SK-N-SH treated with all-trans-retinoic acid at 6 μM for 48 hours (cell line): ENCODE data around the gene SEMA3G.

ENCODE experiments used
- ATAC-seq: fragments of 200-7000 bp; cut with Tn5 transposase; 3 replicates; pipeline ENCODE4 v1.9.1; 2020; ENCODE audit warnings: mild to moderate bottlenecking, moderate library complexity
- BACH2 ChIP-seq: fragments of 250-450 bp; sonication (Bioruptor Pico); IDR thresholded peaks from 2 replicates; pipeline ENCODE4 v1.9.0; 2021; ENCODE audit warnings: mild to moderate bottlenecking, borderline replicate concordance
- GLIS3 ChIP-seq: fragments of 250-450 bp; sonication (Bioruptor Pico); IDR thresholded peaks from 2 replicates; pipeline ENCODE4 v1.5.0; 2020; ENCODE audit warnings: mild to moderate bottlenecking, moderate library complexity
- ISL1 ChIP-seq: fragments of 250-450 bp; sonication (Bioruptor Pico); IDR thresholded peaks from 2 replicates; pipeline ENCODE4 v2.1.2; 2022; ENCODE audit warnings: mild to moderate bottlenecking, moderate library complexity
- OSR1 ChIP-seq: fragments of 250-450 bp; sonication (Bioruptor Pico); IDR thresholded peaks from 2 replicates; pipeline ENCODE4 v1.8.0; 2022; ENCODE audit warnings: moderate library complexity, mild to moderate bottlenecking, inconsistent platforms
- PPARA ChIP-seq: fragments of 250-450 bp; sonication (Bioruptor Pico); IDR thresholded peaks from 2 replicates; pipeline ENCODE4 v1.5.0; 2020; ENCODE audit warnings: mild to moderate bottlenecking, borderline replicate concordance
- RARB ChIP-seq: fragments of 250-450 bp; sonication (Bioruptor Pico); IDR thresholded peaks from 2 replicates; pipeline ENCODE4 v1.8.0; 2021; ENCODE audit warnings: mild to moderate bottlenecking, moderate library complexity
- SNAI2 ChIP-seq: fragments of 250-450 bp; sonication (Bioruptor Pico); IDR thresholded peaks from 2 replicates; pipeline ENCODE4 v1.5.0; 2020; ENCODE audit warnings: mild to moderate bottlenecking, moderate library complexity
- TOX ChIP-seq: fragments of 250-450 bp; sonication (Bioruptor Pico); IDR thresholded peaks from 2 replicates; pipeline ENCODE4 v1.8.0; 2021; ENCODE audit warnings: mild to moderate bottlenecking, moderate library complexity, borderline replicate concordance
- ZC3H10 ChIP-seq: fragments of 250-450 bp; sonication (Bioruptor Pico); IDR thresholded peaks from 2 replicates; pipeline ENCODE4 v1.5.1; 2021; ENCODE audit warnings: mild to moderate bottlenecking, moderate library complexity
- ZFP30 ChIP-seq: fragments of 450-650 bp; formaldehyde crosslinking; IDR thresholded peaks from 2 replicates; pipeline ENCODE4 v1.5.0; 2022; ENCODE audit warnings: mild to moderate bottlenecking, moderate library complexity
- ZNF565 ChIP-seq: fragments of 450-650 bp; formaldehyde crosslinking; conservative IDR thresholded peaks from 2 replicates; pipeline ENCODE4 v1.5.0; 2020; ENCODE audit warnings: low read depth, mild to moderate bottlenecking, moderate library complexity
- ZNF70 ChIP-seq: fragments of 450-650 bp; formaldehyde crosslinking; IDR thresholded peaks from 2 replicates; pipeline ENCODE4 v1.5.0; 2020; ENCODE audit warnings: mild to moderate bottlenecking, moderate library complexity
- ZNF8 ChIP-seq: fragments of 450-650 bp; formaldehyde crosslinking; IDR thresholded peaks from 2 replicates; pipeline ENCODE4 v1.5.0; 2020; ENCODE audit warnings: mild to moderate bottlenecking, moderate library complexity
- TF ChIP-seq, protein P1 (sequence below): fragments of 250-450 bp; sonication (Bioruptor Pico); IDR thresholded peaks from 2 replicates; pipeline ENCODE4 v1.5.1; 2021; ENCODE audit warnings: mild to moderate bottlenecking, moderate library complexity
- TF ChIP-seq, protein P2 (sequence below): fragments of 250-450 bp; sonication (Bioruptor Pico); IDR thresholded peaks from 2 replicates; pipeline ENCODE4 v1.5.0; 2020; ENCODE audit warnings: mild to moderate bottlenecking, moderate library complexity
- TF ChIP-seq, protein P3 (sequence below): fragments of 250-450 bp; sonication (Bioruptor Pico); IDR thresholded peaks from 2 replicates; pipeline ENCODE4 v1.5.1; 2020; ENCODE audit warnings: low read depth, mild to moderate bottlenecking, moderate library complexity

SEMA3G gene

DNA sequence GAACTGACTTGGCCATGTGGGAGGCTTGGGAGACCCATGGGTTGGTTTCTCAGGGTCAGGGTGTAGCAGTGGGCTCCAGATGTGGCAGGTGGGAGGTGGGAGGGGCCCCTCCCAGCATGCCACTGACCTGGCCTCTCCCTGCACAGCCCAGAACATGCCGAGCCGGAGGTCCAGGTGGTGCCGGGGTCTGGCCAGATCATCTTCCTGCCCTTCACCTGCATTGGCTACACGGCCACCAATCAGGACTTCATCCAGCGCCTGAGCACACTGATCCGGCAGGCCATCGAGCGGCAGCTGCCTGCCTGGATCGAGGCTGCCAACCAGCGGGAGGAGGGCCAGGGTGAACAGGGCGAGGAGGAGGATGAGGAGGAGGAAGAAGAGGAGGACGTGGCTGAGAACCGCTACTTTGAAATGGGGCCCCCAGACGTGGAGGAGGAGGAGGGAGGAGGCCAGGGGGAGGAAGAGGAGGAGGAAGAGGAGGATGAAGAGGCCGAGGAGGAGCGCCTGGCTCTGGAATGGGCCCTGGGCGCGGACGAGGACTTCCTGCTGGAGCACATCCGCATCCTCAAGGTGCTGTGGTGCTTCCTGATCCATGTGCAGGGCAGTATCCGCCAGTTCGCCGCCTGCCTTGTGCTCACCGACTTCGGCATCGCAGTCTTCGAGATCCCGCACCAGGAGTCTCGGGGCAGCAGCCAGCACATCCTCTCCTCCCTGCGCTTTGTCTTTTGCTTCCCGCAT lies 42.3 kb upstream of the SEMA3G start:
- TF ChIP-seq, protein P1, sequence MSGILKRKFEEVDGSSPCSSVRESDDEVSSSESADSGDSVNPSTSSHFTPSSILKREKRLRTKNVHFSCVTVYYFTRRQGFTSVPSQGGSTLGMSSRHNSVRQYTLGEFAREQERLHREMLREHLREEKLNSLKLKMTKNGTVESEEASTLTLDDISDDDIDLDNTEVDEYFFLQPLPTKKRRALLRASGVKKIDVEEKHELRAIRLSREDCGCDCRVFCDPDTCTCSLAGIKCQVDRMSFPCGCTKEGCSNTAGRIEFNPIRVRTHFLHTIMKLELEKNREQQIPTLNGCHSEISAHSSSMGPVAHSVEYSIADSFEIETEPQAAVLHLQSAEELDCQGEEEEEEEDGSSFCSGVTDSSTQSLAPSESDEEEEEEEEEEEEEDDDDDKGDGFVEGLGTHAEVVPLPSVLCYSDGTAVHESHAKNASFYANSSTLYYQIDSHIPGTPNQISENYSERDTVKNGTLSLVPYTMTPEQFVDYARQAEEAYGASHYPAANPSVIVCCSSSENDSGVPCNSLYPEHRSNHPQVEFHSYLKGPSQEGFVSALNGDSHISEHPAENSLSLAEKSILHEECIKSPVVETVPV (CRISPR knock-in tag): no peak
- no peak for ATAC-seq

DNA sequence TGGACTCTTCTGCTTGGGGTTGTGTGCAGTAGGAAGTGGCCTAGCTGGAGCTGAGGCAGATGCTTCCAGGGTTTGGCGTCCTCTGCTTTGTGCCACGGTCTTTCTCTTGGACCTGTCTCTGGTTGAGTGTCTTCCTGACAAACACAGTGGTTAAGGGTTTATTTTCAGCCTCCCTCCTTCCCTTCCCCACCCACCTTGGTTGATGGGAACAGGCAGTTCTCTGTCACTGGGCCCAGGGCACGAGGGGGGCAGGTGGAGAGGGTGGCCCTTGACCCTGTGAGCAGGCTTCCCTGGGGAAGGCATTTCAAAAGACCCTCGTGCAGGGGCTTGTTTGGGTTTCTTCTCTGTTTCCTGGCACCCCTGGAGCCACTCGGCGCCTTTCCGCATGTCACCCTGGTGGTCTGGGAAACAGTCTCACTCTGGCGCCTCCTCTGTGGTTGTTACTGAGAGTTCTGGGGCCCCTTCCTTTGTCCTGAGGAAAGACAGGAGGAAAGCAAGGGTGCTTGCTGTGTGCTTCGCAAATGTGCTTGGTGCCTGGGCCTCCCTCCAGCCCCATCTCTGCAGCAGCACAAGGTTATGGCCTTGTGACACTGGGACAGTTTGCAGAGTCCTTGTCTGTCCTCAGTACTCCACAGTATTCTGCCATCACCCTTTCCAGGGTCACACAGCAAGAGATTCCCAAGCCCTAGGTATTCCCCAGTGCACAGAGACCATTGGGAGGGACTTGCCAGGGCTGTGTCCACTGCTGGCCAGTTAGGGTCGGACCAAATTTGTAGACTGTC lies 40.0 kb upstream of the SEMA3G start:
- TF ChIP-seq ZNF70 (CRISPR knock-in tag): no peak
- TF ChIP-seq, protein P2, sequence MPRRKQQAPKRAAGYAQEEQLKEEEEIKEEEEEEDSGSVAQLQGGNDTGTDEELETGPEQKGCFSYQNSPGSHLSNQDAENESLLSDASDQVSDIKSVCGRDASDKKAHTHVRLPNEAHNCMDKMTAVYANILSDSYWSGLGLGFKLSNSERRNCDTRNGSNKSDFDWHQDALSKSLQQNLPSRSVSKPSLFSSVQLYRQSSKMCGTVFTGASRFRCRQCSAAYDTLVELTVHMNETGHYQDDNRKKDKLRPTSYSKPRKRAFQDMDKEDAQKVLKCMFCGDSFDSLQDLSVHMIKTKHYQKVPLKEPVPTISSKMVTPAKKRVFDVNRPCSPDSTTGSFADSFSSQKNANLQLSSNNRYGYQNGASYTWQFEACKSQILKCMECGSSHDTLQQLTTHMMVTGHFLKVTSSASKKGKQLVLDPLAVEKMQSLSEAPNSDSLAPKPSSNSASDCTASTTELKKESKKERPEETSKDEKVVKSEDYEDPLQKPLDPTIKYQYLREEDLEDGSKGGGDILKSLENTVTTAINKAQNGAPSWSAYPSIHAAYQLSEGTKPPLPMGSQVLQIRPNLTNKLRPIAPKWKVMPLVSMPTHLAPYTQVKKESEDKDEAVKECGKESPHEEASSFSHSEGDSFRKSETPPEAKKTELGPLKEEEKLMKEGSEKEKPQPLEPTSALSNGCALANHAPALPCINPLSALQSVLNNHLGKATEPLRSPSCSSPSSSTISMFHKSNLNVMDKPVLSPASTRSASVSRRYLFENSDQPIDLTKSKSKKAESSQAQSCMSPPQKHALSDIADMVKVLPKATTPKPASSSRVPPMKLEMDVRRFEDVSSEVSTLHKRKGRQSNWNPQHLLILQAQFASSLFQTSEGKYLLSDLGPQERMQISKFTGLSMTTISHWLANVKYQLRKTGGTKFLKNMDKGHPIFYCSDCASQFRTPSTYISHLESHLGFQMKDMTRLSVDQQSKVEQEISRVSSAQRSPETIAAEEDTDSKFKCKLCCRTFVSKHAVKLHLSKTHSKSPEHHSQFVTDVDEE (CRISPR knock-in tag): no peak
- no peak for TF ChIP-seq ZFP30 (CRISPR knock-in tag)
- no peak for TF ChIP-seq TOX
- TF ChIP-seq ISL1: no peak
- TF ChIP-seq PPARA (CRISPR knock-in tag): no peak
- ATAC-seq: no peak

DNA sequence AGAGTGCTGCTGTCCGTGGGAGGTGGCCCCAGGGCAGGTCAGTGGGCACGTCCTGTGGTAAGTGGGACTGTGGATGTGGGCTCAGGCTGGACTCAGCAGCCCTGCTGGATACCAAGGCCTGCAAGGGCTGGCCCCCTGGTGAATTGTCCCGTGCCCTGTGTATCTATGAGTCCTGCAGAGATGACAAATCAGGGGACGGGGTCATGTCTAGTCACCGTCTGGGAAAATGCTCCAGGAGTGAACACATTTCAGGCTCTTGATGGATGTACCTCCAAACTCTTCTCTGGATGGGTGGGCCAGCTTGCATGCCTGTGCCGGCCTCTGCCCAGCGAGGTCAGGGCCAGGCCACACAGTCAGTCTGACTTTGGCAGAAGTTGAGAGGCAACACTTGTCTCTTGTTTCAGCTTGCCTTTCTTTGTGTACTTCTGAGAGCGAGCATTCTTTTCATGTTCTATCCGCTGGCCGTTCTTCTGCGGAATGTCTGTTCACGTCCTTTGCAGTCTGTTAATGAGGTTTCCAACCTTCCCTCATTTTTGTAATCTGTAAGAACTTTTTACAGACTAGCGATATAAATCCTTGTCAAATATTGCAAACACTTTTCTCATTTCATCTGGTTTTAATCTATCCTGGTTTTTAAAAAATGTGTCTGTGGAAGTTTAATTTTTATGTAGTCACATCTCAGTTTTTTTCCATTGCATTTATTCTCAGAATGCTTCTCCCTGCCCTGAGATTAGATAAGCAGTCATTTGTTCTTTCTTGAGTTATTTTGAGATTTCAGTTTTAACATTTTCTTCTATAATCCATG lies 38.9 kb upstream of the SEMA3G start:
- peak; percentile 71 for ATAC-seq
- TF ChIP-seq BACH2 (CRISPR knock-in tag): no peak
- TF ChIP-seq GLIS3 (CRISPR knock-in tag): no peak
- TF ChIP-seq, protein P3, sequence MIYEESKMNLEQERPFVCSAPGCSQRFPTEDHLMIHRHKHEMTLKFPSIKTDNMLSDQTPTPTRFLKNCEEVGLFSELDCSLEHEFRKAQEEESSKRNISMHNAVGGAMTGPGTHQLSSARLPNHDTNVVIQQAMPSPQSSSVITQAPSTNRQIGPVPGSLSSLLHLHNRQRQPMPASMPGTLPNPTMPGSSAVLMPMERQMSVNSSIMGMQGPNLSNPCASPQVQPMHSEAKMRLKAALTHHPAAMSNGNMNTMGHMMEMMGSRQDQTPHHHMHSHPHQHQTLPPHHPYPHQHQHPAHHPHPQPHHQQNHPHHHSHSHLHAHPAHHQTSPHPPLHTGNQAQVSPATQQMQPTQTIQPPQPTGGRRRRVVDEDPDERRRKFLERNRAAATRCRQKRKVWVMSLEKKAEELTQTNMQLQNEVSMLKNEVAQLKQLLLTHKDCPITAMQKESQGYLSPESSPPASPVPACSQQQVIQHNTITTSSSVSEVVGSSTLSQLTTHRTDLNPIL: no peak
- no peak for TF ChIP-seq ZNF8 (CRISPR knock-in tag)
- no peak for TF ChIP-seq ZFP30 (CRISPR knock-in tag)
- TF ChIP-seq ZNF565 (CRISPR knock-in tag): no peak
- no peak for TF ChIP-seq TOX
- TF ChIP-seq, all 23 proteins: peak for 0

DNA sequence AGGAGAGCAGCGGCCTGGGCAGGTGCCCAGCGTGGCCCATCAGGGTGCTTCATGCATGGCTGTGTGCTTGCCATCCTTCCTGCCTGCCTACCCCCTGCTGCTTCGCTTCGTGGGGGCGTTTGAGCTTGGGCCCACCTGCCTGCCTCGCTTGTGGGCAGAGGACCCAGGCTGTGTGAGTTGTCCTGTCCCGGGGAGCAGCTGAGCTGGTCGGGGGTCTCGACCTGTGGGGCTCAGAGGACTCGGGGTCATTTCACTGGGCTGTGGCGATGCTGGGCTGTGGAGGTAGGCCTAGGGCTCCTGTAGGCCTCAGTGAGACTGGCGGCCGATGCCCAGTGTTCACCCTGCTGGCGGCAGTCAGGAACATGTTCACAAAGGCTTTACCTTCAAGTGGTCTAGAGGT lies 38.2 kb upstream of the SEMA3G start:
- ATAC-seq: peak; percentile 20; the same call in 2 of the 3 replicates
- TF ChIP-seq OSR1: no peak
- no peak for TF ChIP-seq ZNF565 (CRISPR knock-in tag)
- no peak for TF ChIP-seq ZC3H10
- no peak for TF ChIP-seq RARB (CRISPR knock-in tag)
- no peak for TF ChIP-seq SNAI2 (CRISPR knock-in tag)
- TF ChIP-seq, protein P2 (CRISPR knock-in tag): no peak
